Natural killer cell treated with Interleukin-12 subunit alpha and Interleukin-12 subunit beta and Interleukin-15 and Interleukin-18, amount 100 ng/mL, for 72 hours (primary cell): ENCODE results near the gene RPTOR. TPM values are rescaled to one million over a fixed set of nuclear protein-coding genes. Genes with fewer than 3 reads are reported as not detected.
A peak's percentile ranks its signal among the peaks of the same experiment; 100 is the strongest.

Source experiments
- ATAC-seq, 2 donors: fragments of 150-1000 bp; cut with Tn5 transposase in 1 of 2; sonication (Bioruptor Pico), chemical (Tn5 transposase) in 1 of 2; 2 replicates each; pipeline ENCODE4 v1.10.0; 2021
- DNase-seq: peaks from one replicate; pipeline ENCODE4 v3.0.0; 2022; ENCODE audit warnings: low spot score
- H3K27ac Mint-ChIP-seq, 2 donors: 1 replicate in 1 of 2; 2 replicates in 1 of 2; pipeline ENCODE4 v1.8.0; 2022; ENCODE audit warnings: mixed read lengths in 2 of 2, mild to moderate bottlenecking in 1 of 2, moderate library complexity in 1 of 2
- H3K27me3 Mint-ChIP-seq, 2 donors: 1 replicate in 1 of 2; 2 replicates in 1 of 2; pipeline ENCODE4 v1.8.0; 2022; ENCODE audit warnings: mixed read lengths in 2 of 2
- H3K36me3 Mint-ChIP-seq: one replicate; pipeline ENCODE4 v1.8.0; 2022; ENCODE audit warnings: mixed read lengths
- H3K4me1 Mint-ChIP-seq, 2 donors: 1 replicate in 1 of 2; 2 replicates in 1 of 2; pipeline ENCODE4 v1.8.0; 2022; ENCODE audit warnings: low read depth in 2 of 2, mixed read lengths in 2 of 2, mild to moderate bottlenecking in 1 of 2
- H3K4me3 Mint-ChIP-seq: one replicate; pipeline ENCODE4 v1.8.0; 2022; ENCODE audit warnings: mixed read lengths
- H3K9me3 Mint-ChIP-seq: 2 replicates; pipeline ENCODE4 v1.8.0; 2022; ENCODE audit warnings: mixed read lengths
- total RNA-seq, 2 donors: library from RNA; stranded (reverse); gene quantifications; one replicate each; pipeline ENCODE4 v1.2.3, GENCODE V29; 2022

Gene RPTOR
- total RNA-seq, 2 donors from 2014 or later: 44.1 to 92.4 TPM

DNA sequence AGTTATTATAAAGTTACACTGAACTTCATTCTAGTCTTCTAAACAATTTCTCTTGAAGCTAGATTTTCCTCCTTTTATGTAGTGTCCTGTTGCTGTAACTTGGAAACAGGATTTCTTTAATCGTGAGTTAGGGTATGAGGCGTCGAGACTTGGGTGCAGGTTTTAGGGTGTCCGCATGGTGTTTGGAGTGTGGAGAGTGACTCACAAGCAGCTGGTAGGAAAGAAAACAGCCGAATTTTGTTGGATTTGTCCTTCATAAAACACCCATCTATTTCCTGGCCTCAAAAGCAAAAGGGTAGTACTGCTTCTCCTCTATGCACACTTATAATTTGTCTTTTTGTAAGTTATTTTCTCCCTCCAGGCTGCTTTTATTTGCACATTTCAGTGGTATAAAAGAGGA, 1.6 kb downstream of the RPTOR start:
- H3K27me3 Mint-ChIP-seq: peaks cover 0 to 8% of the 10 kb centered on the region in 2 donors
- H3K4me1 Mint-ChIP-seq: peaks cover 11 to 18% of the 10 kb centered on the region in 2 donors
- no peak for ATAC-seq
- H3K4me3 Mint-ChIP-seq: peak overlapping the region; percentile 79
- no peak for DNase-seq
- peak overlapping the region; percentile 71 to 94 for H3K27ac Mint-ChIP-seq
- no peaks in the 10 kb centered on the region for H3K9me3 Mint-ChIP-seq
- H3K36me3 Mint-ChIP-seq: no peaks in the 10 kb centered on the region

DNA sequence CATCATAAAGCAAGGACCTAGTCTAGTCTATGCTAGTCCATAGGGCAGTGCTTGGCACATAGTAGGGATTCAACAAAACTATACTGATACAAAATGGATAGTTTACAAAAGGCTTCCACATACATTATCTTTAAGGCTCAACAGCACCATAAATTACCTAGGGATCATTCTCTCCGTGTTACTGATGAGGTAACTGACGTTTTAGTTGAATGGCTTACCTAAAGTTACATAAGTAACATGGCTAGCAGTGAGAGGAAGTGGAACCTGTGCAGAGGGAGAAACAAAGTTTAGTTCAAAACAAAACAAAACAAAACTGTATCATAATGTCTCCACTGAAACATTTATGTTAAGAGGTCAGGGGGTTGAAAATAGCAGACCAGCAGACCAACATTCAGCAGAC, 7.9 kb downstream of the RPTOR start:
- Mint-ChIP-seq H3K27ac (no peak overlapping the region), H3K9me3 (no peaks in the 10 kb centered on the region), H3K27me3 (no peaks in the 10 kb centered on the region), H3K36me3 (no peaks in the 10 kb centered on the region), H3K4me1 (peaks cover 7 to 17% of the 10 kb centered on the region in 2 donors), H3K4me3 (no peak overlapping the region)
- DNase-seq: no peak
- no peak for ATAC-seq

DNA sequence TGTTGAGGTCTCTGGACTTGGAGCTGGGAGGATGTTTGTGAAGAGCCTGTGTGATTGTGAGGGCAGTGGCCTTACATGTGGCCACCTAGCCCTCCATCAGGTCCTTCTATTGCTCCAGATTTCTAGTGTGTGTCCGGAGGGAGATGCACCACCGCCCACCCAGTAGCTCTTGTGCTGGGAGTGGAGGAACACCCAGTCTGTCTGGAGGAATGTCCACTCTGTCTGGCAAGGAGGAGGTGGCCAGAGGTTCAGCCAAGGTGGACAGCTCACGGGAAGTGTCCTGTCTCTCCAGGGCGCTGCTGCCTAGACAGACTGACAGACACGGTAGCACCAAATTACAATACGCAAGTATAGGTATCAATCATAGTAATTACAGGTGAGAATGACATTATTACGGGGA, 10.6 kb downstream of the RPTOR start:
- no peak for ATAC-seq
- no peaks in the 10 kb centered on the region for H3K36me3 Mint-ChIP-seq
- no peaks in the 10 kb centered on the region for H3K9me3 Mint-ChIP-seq
- no peak overlapping the region for H3K4me3 Mint-ChIP-seq
- H3K27me3 Mint-ChIP-seq: no peaks in the 10 kb centered on the region
- H3K27ac Mint-ChIP-seq: no peak overlapping the region
- H3K4me1 Mint-ChIP-seq: peaks cover 20 to 22% of the 10 kb centered on the region in 2 donors
- DNase-seq: no peak

DNA sequence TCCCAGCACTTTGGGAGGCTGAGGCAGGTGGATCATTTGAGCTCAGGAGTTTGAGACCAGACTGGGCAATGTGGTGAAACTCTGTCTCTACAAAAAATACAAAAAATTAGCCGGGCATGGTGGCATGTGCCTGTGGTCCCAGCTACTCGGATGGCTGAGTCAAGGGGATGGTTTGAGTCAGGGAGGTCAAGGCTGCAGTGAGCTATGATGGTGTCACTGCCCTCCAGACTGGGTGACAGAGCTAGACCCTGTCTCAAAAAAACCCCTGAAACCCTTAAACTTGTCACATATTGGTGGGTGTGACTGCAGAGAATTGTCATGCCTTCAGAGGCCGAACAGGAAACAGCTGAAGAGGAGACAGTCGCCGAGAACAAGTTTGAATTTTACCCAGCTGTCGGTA, 13.4 kb downstream of the RPTOR start:
- Mint-ChIP-seq H3K36me3 (no peaks in the 10 kb centered on the region), H3K27ac (no peak overlapping the region), H3K4me1 (peaks cover 19 to 25% of the 10 kb centered on the region in 2 donors), H3K27me3 (no peaks in the 10 kb centered on the region), H3K4me3 (no peak overlapping the region), H3K9me3 (no peaks in the 10 kb centered on the region)
- ATAC-seq (peak in 1 of 2 donors; percentile 89), DNase-seq (no peak)

DNA sequence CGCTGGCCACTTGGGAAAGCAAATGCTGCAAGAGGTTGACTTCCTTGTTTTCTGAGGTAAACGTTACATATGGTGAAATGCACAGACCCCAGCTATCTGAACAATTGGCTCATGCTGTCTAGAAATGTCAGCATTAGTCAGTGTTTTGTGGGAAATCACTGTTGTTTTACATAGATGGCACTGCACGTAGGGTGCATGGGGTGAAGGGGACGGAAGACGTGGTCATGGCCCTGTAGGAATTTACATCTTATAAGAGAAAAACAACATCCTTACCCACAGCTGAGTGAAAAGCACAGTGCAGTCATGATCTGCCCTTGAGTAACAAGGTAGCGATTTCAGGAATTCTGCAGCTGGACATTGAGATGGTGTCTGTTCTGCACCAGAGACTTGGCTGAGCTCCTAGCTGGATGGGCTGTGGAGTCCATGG, 15.2 kb downstream of the RPTOR start:
- H3K27me3 Mint-ChIP-seq: no peaks in the 10 kb centered on the region
- peaks cover 23 to 35% of the 10 kb centered on the region in 2 donors for H3K4me1 Mint-ChIP-seq
- H3K36me3 Mint-ChIP-seq: no peaks in the 10 kb centered on the region
- H3K27ac Mint-ChIP-seq: no peak overlapping the region
- DNase-seq: no peak
- H3K9me3 Mint-ChIP-seq: no peaks in the 10 kb centered on the region
- no peak for ATAC-seq
- no peak overlapping the region for H3K4me3 Mint-ChIP-seq

DNA sequence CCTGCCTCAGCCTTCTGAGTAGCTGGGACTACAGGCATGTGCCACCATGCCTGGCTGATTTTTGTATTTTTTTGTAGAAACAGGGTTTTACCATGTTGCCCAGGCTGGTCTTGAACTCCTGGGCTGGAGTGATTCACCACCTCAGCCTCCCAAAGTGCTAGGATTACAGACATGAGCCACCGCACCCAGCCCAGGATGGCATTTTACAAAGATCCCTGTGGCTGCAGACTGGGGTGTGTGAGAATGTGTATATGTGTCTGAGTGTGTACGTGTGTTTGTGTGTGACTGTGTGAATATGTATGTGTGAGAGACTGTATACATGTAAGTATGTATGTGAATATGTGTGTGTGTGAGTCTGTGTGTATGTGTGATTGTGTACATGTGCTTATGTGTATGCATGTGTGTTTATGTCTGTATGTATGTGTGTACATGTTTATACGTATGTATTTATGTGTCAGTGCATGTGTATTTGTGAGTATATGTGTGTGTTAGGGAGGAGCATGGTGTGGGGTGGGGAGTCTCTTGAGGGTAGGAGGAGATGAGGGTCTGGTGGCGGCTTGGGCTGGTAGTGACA, 17.0 kb downstream of the RPTOR start:
- DNase-seq (no peak), ATAC-seq (no peak)
- no peaks in the 10 kb centered on the region for H3K36me3 Mint-ChIP-seq
- H3K4me3 Mint-ChIP-seq: no peak overlapping the region
- H3K27ac Mint-ChIP-seq: no peak overlapping the region
- H3K9me3 Mint-ChIP-seq: no peaks in the 10 kb centered on the region
- peaks cover 21 to 37% of the 10 kb centered on the region in 2 donors for H3K4me1 Mint-ChIP-seq
- no peaks in the 10 kb centered on the region for H3K27me3 Mint-ChIP-seq

DNA sequence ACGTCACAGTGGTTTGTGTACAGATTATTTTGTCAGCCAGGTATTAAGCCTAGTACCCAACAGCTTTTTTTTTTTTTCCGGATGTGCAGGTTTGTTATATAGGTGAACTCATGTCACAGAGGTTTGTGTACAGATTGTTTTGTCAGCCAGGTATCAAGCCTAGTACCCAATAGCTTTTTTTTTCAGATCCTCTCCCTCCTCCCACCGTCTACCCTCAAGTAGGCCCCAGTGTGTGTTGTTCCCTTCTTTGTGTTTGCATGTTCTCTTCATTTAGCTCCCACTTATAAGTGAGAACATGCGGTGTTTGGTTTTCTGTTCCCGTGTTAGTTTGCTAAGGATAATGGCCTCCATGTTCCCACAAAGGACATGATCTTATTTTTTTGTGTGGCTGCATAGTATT, 19.9 kb downstream of the RPTOR start:
- ATAC-seq (no peak), DNase-seq (no peak)
- Mint-ChIP-seq H3K9me3 (no peaks in the 10 kb centered on the region), H3K27ac (no peak overlapping the region), H3K27me3 (no peaks in the 10 kb centered on the region), H3K4me3 (no peak overlapping the region), H3K36me3 (no peaks in the 10 kb centered on the region), H3K4me1 (peaks cover 27 to 36% of the 10 kb centered on the region in 2 donors)

DNA sequence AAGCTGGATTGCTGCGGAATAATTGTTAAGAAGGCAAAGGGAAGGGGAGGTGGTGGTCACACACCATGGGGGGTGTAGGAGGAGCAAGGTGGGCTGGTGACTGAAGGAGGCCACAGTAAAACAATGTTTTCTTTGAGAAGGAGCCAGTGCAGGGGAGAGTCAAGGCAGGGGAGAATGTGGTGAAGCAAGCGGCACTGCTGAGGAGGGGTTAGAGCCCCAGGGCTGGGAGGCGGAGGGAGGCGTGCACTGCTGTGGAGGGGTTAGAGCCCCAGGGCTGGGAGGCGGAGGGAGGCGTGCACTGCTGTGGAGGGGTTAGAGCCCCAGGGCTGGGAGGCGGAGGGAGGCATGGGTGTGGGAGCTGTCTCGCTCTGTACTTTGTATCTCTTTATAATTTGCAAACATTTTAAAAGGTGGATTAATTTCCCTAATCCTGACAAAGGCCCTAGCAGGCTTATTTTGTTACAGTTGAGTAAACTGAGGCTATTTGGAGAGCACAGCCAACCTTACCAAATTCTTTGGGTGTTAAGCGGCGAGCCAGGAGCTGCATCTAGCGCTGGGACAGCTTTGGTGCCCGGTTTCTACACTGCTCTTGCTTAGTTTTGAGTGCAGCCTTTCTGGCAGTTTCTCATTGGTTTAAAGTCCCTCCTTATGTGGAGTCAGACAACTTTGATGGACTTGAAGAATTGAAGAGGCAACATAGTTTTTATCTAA, 20.9 kb downstream of the RPTOR start:
- peaks cover 24 to 32% of the 10 kb centered on the region in 2 donors for H3K4me1 Mint-ChIP-seq
- no peaks in the 10 kb centered on the region for H3K27me3 Mint-ChIP-seq
- H3K36me3 Mint-ChIP-seq: no peaks in the 10 kb centered on the region
- H3K4me3 Mint-ChIP-seq: no peak overlapping the region
- ATAC-seq: no peak
- H3K27ac Mint-ChIP-seq: no peak overlapping the region
- no peaks in the 10 kb centered on the region for H3K9me3 Mint-ChIP-seq
- DNase-seq: no peak

DNA sequence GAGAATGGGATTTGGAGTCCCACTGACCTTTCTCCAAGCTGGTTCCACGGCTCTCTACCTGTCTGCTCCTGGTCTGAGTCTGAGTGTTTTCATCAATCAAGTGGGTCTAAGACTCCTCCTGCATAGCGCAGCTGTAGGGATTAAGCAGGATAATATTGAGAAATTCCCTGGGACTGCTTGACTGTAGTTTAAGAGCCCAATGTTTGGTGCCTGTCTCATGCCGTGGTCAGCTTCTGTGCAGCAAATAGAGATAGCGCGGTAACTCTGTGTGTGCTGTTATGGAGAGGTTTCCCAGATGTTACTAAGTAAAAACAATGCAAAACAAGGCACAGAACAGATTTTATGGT, 21.4 kb downstream of the RPTOR start:
- Mint-ChIP-seq H3K27me3 (no peaks in the 10 kb centered on the region), H3K27ac (no peak overlapping the region), H3K36me3 (no peaks in the 10 kb centered on the region), H3K4me3 (no peak overlapping the region), H3K9me3 (no peaks in the 10 kb centered on the region), H3K4me1 (peaks cover 24 to 32% of the 10 kb centered on the region in 2 donors)
- no peak for DNase-seq
- ATAC-seq: no peak

DNA sequence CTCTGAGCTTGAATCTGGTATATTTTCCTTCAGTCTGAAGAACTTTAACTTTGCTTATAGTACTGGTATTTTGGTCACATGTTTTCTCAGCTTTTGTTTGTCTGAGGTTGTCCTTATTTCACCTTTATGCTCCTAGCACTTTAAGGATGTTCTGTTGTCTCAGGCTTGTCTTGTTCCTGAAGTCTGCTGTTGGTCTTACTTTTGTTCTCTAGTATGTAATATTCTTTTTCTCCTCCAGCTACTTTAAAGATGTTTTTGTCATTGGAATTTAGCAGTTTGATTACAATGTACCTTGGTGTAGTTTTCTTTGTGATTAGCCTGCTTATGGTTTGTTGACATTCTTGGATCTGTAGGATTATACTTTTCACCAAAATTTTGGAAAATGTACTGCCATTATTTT, 23.6 kb downstream of the RPTOR start:
- Mint-ChIP-seq H3K4me1 (peaks cover 18 to 29% of the 10 kb centered on the region in 2 donors), H3K27me3 (no peaks in the 10 kb centered on the region), H3K36me3 (no peaks in the 10 kb centered on the region), H3K27ac (no peak overlapping the region), H3K4me3 (no peak overlapping the region), H3K9me3 (no peaks in the 10 kb centered on the region)
- DNase-seq (no peak), ATAC-seq (no peak)

DNA sequence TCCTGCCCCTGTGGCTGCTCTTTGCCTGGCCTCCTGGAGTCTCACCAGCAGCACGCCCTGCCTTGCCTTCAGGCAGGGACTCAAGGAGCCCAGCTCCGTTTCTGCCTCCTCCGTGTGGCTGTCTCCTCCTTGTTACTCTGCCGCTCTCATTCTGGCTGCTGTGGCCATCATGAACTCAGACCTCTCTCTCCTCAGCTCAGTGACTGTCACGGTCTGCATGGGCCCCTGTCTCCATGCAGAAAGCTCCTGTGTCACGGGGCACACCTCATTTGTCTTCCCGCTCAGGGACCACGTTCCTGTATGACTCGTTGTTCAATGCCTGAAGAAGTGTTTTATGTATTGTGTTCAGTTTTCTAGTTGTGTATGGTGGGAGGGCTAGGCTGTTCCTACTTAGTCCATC, 25.3 kb downstream of the RPTOR start:
- DNase-seq (no peak), ATAC-seq (no peak)
- Mint-ChIP-seq H3K27me3 (no peaks in the 10 kb centered on the region), H3K36me3 (no peaks in the 10 kb centered on the region), H3K4me1 (peaks cover 14 to 18% of the 10 kb centered on the region in 2 donors), H3K4me3 (no peak overlapping the region), H3K27ac (peak overlapping the region in 1 of 2 donors; percentile 10), H3K9me3 (no peaks in the 10 kb centered on the region)

DNA sequence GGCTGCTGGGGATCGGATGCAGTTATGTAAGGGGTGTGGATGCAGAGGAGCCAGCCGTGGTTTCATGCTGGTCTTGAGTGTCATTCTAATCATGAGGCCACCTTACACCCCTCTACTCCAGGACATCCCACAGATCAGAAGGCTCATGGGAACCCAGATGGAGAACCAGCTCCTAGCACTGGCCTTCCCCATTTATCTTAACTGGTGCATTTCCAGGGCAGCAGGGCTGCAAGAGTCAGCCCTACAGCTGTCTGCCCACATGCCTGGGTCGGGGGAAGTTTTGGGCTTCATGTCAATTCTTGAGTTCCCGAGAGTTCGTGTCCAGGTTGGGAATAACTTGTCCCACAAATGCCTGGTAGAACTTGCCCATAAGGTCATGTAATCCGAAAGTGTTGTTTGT, 29.1 kb downstream of the RPTOR start:
- DNase-seq (no peak), ATAC-seq (no peak)

DNA sequence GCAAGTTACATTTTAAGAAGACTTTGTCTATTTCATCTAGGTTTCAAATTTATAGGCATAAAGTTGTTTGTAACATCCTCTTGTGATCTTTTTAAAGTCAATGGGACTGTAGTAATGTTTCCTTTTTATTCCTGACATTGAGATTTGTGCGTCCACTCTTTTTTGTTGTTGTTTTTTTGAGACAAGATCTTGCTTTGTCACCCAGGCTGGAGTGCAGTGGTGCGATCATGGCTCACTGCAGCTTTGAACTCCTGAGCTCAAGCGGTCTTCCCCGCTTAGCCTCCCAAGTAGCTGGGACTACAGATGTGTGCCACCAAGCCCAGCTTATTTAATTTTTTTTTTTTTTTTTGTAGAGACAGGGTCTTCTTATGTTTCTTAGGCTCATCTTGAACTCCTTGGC, 29.9 kb downstream of the RPTOR start:
- DNase-seq (no peak), ATAC-seq (no peak)
- Mint-ChIP-seq H3K9me3 (no peaks in the 10 kb centered on the region), H3K4me1 (peaks cover 13 to 19% of the 10 kb centered on the region in 2 donors), H3K36me3 (no peaks in the 10 kb centered on the region), H3K27ac (no peak overlapping the region), H3K27me3 (no peaks in the 10 kb centered on the region), H3K4me3 (no peak overlapping the region)

More for the DNA sequence above, 29.1 kb downstream of the RPTOR start:
- Mint-ChIP-seq H3K4me1 (peaks cover 18 to 20% of the 10 kb centered on the region in 2 donors), H3K27ac (no peak overlapping the region), H3K9me3 (no peaks in the 10 kb centered on the region), H3K4me3 (no peak overlapping the region), H3K36me3 (no peaks in the 10 kb centered on the region), H3K27me3 (no peaks in the 10 kb centered on the region)

DNA sequence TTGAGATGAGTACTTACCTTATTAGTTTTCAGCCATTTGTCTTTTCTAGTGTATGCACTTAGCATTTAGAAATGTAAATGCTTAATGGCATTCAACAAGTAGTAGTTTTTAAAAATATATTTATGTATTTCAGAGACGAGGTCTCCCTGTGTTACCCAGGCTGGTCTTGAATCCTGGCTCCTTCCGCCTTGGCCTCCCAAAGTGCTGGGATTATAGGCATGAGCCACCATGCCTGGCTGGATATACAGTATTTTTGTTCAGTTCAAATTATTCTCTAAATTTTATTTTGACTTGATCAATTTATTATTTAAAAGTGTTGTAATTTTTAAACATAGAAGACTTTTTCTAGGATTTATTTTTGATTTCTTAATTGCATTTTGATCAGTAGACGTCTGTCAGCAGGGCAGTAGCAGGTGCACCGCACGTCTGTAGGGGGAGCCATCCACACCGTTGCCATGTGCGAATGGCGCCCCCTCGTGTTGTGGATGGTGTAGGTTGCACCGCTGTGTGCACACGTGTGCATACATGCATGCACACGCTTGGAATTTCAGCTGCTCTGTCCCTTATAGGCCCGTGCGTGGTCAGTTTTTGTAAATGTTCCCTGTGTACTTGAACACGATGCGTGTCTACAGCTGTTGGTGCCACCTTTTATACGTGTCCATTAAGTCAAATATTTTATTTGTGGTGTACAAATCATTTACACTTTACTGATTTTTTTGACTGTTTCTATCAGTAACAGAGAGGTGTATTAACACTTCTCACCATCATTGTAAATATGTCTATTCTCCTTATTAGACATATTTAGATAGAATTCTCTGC, 30.6 kb downstream of the RPTOR start:
- DNase-seq: peak; percentile 89
- no peak overlapping the region for H3K4me3 Mint-ChIP-seq
- peaks cover 13 to 16% of the 10 kb centered on the region in 2 donors for H3K4me1 Mint-ChIP-seq
- no peaks in the 10 kb centered on the region for H3K27me3 Mint-ChIP-seq
- no peak overlapping the region for H3K27ac Mint-ChIP-seq
- no peaks in the 10 kb centered on the region for H3K9me3 Mint-ChIP-seq
- ATAC-seq: peak; percentile 99 to 100
- H3K36me3 Mint-ChIP-seq: no peaks in the 10 kb centered on the region
